Vagina (tissue), 2 donors: ENCODE results near the gene NINJ1. TPM values are rescaled to one million over a fixed set of nuclear protein-coding genes. Genes with fewer than 3 reads are reported as not detected.

Experiments
- DNase-seq, 2 donors: peaks; one replicate each; pipeline ENCODE4 v3.0.0-alpha.2; 2017; ENCODE audit errors: extremely low spot score in 2 of 2
- H3K27ac ChIP-seq: fragments of 200-600 bp; sonication (generic); one replicate; pipeline ENCODE4 v1.5.1; 2019
- H3K27me3 ChIP-seq: fragments of 200-600 bp; sonication (generic); one replicate; pipeline ENCODE4 v1.5.1; 2019
- H3K36me3 ChIP-seq, 2 donors: fragments of 200-600 bp; sonication (generic); one replicate each; pipeline ENCODE4 v1.5.1; 2017 to 2019
- H3K4me1 ChIP-seq: fragments of 200-600 bp; sonication (generic); one replicate; pipeline ENCODE4 v1.5.1; 2019
- H3K4me3 ChIP-seq, 2 donors: fragments of 200-600 bp; sonication (generic); 1 replicate in 1 of 2; 2 replicates in 1 of 2; pipeline ENCODE4 v1.5.1; 2016 to 2019
- H3K9me3 ChIP-seq: fragments of 200-600 bp; sonication (generic); one replicate; pipeline ENCODE4 v1.5.1; 2019
- POLR2A ChIP-seq, 2 donors: fragments of 450-650 bp; IDR thresholded peaks; one replicate each; pipeline ENCODE4 v1.6.1; 2017; ENCODE audit warnings: antibody characterized with exemption in 2 of 2, mild to moderate bottlenecking in 2 of 2, moderate library complexity in 2 of 2
- POLR2AphosphoS5 ChIP-seq, 2 donors: sonication (generic); formaldehyde crosslinking; IDR thresholded peaks; one replicate each; pipeline ENCODE4 v1.9.0; 2017; ENCODE audit warnings: antibody characterized with exemption in 2 of 2, mild to moderate bottlenecking in 2 of 2, low read depth in 1 of 2; ENCODE audit not compliant: insufficient read depth in 1 of 2
- intact Hi-C: fragments of 100-400 bp; cut with DNase I; formaldehyde crosslinking; loops from one replicate; pipeline ENCODE4 v1.15.1; 2023
- total RNA-seq: library from RNA; depleted of rRNA; stranded (reverse); fragments of >200 nt; gene quantifications from one replicate; pipeline ENCODE4 v1.2.3, GENCODE V29; 2016
- TF ChIP-seq, protein P1 (sequence below), 3 experiments: fragments of 450-650 bp in 2 of 3; fragments of 200-600 bp in 1 of 3; sonication (generic) in 1 of 3; IDR thresholded peaks; one replicate each; pipeline ENCODE4 v1.5.1; 2017 to 2019; ENCODE audit warnings: antibody characterized with exemption in 3 of 3, mild to moderate bottlenecking in 2 of 3, moderate library complexity in 2 of 3

NINJ1 gene
- total RNA-seq, 1 donor from 2014 or later, result 78.6 TPM

DNA sequence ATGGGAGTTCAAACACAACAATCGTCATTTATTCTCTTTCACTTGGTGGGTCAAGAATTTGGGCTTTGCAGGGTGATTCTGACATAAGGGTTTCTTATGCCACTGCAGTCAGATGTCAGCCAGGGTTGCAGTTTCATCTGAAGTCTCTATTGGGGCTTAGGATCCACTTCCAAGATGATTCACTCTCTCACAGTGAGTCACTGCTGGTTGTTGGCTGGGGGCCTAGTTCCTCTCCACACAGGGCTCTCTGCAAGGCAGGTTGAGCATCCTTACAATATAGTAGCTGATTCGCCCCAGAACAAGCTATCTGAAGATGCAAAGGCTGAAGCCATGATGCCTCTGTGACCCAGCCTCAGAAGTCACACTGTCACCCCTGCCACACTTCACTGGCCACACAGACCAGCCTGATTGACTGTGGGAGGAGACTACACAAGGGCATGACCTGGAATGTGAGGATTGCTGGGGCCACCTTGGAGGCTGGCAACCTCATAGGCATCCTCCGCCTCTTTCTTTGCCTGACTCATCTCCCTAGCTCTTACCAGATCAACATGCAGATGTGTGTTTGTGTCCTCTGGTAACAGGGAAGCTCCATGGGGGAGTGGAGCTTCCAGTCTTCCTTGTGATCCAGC lies 42.5 kb downstream of the NINJ1 start:
- intact Hi-C loops, result no loop called here
- Histone ChIP-seq H3K27ac (no peak overlapping the region), H3K27me3 (no peaks in the 10 kb centered on the region), H3K4me3 (no peak overlapping the region), H3K4me1 (peaks cover 25% of the 10 kb centered on the region), H3K9me3 (peaks cover 7% of the 10 kb centered on the region), H3K36me3 (no peaks in the 10 kb centered on the region)
- TF ChIP-seq POLR2AphosphoS5 (IDR thresholded peaks at IDR 0.05; ENCODE audit: insufficient read depth in 1 of 2, low read depth in 1 of 2) (no peak), POLR2A (IDR thresholded peaks at IDR 0.05) (no peak)
- TF ChIP-seq, protein P1, sequence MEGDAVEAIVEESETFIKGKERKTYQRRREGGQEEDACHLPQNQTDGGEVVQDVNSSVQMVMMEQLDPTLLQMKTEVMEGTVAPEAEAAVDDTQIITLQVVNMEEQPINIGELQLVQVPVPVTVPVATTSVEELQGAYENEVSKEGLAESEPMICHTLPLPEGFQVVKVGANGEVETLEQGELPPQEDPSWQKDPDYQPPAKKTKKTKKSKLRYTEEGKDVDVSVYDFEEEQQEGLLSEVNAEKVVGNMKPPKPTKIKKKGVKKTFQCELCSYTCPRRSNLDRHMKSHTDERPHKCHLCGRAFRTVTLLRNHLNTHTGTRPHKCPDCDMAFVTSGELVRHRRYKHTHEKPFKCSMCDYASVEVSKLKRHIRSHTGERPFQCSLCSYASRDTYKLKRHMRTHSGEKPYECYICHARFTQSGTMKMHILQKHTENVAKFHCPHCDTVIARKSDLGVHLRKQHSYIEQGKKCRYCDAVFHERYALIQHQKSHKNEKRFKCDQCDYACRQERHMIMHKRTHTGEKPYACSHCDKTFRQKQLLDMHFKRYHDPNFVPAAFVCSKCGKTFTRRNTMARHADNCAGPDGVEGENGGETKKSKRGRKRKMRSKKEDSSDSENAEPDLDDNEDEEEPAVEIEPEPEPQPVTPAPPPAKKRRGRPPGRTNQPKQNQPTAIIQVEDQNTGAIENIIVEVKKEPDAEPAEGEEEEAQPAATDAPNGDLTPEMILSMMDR (IDR thresholded peaks at IDR 0.05), result no peak
- peak; percentile 79 to 93 for DNase-seq

DNA sequence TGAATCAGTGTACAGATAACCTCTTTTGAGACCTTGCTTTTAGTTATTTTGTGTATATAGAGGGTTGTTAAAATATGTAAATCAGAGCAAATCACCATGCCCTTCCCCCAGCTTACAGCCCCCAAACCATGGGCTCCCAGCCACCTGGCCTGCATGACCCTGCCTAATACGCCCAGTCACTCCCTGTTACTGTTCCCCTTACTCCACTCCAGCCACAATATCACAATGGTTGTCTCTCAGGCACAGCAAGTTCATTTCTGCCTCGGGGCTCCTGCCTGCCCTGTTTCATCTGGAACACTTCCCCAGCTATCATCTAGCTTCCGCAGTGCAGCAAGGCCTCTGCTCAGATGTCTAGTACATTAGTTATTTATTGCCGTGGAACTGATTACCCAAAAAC lies 43.0 kb downstream of the NINJ1 start:
- H3K9me3 ChIP-seq, result peaks cover 7% of the 10 kb centered on the region
- no peak overlapping the region for H3K27ac ChIP-seq
- intact Hi-C loops, result no loop called here
- DNase-seq, result peak; percentile 49 to 65
- no peak overlapping the region for H3K4me3 ChIP-seq
- H3K27me3 ChIP-seq, result no peaks in the 10 kb centered on the region
- no peaks in the 10 kb centered on the region for H3K36me3 ChIP-seq
- H3K4me1 ChIP-seq, result peaks cover 25% of the 10 kb centered on the region
- TF ChIP-seq, protein P1 (IDR thresholded peaks at IDR 0.05), result no peak
- TF ChIP-seq POLR2AphosphoS5 (IDR thresholded peaks at IDR 0.05; ENCODE audit: insufficient read depth in 1 of 2, low read depth in 1 of 2) (no peak), POLR2A (IDR thresholded peaks at IDR 0.05) (no peak)

DNA sequence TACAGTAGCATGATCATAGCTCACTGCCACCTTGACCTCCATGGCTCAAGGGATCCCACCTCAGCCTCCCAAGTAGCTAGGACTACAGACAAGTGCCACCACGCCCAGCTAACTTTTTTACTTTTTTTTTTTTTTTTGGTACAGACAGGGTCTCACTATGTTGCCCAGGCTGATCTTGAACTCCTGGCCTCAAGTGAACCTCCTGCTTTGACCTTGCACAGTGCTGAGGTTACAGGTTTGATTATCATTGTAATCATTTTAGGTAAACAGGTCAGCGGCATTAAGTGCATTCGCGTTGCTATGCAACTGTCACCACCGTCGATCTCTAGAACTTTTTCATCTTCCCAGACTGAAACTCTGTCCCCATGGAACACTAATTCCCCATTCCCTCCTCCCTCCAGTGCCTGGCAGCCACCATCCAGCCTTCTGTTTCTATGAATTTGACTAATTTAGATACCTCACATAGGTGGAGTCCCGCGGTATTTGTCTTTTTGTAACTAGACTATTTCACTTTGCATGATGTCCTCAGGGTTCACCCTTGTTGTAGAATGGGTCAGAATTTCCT lies 43.9 kb downstream of the NINJ1 start:
- Histone ChIP-seq H3K36me3 (no peaks in the 10 kb centered on the region), H3K4me3 (no peak overlapping the region), H3K27ac (no peak overlapping the region), H3K9me3 (peaks cover 7% of the 10 kb centered on the region), H3K4me1 (peaks cover 23% of the 10 kb centered on the region), H3K27me3 (no peaks in the 10 kb centered on the region)
- intact Hi-C loops, result no loop called here
- DNase-seq, result peak in 1 of 2 donors; percentile 42
- TF ChIP-seq, protein P1 (IDR thresholded peaks at IDR 0.05), result no peak
- TF ChIP-seq POLR2AphosphoS5 (IDR thresholded peaks at IDR 0.05; ENCODE audit: insufficient read depth in 1 of 2, low read depth in 1 of 2) (no peak), POLR2A (IDR thresholded peaks at IDR 0.05) (no peak)

DNA sequence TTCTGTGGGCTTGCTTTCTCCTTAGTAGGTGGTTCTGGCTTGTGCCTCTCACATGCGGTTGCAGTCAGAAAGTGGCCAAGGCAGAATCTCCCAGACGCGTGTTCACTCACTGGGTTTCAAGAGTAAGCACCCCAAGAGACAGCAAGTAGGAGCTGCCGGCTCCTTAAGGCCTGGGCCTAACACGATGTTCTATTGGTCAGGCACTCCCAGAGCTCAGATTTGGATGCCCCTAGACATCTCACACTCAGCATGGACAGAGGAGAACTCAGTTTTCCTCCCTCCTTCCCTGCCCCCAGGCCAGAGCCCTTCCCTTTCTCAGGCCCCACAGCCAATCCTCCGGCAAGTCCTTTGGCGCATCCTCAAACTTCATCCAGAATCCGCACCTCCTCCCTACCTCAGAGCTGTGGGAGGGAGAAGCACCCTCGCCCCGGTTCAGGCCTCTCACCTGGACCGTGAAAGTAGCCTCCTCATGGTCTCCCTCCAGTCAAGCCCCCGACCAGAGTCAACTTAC lies 44.5 kb downstream of the NINJ1 start:
- intact Hi-C loops, result no loop called here
- TF ChIP-seq POLR2A (IDR thresholded peaks at IDR 0.05) (no peak), POLR2AphosphoS5 (IDR thresholded peaks at IDR 0.05; ENCODE audit: insufficient read depth in 1 of 2, low read depth in 1 of 2) (no peak)
- TF ChIP-seq, protein P1 (IDR thresholded peaks at IDR 0.05), result no peak
- H3K4me1 ChIP-seq, result peaks cover 17% of the 10 kb centered on the region

DNA sequence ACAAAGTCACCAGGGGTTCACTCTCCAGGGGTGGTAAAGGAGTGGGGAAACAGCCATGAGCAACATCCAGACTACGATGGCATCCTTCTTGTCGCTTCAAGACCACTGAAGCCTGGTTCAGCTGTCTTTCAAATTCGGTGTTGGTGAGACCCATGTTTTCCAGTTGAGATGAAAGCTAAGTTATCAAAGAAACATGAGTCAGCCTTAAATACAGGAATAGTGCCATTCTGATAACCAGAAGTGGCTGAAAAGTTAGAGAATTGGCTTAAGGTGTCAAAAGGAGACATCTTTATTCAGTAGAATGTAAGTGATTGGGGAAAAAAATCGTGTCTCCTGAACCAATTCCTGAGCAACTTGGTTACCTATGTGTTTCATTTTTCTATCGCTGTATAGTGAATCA lies 45.0 kb downstream of the NINJ1 start:
- peaks cover 7% of the 10 kb centered on the region for H3K9me3 ChIP-seq
- H3K27me3 ChIP-seq, result no peaks in the 10 kb centered on the region
- no peak for DNase-seq
- H3K36me3 ChIP-seq, result no peaks in the 10 kb centered on the region
- H3K27ac ChIP-seq, result no peak overlapping the region
- H3K4me1 ChIP-seq, result peaks cover 12% of the 10 kb centered on the region
- TF ChIP-seq, protein P1 (IDR thresholded peaks at IDR 0.05), result no peak
- no peak for TF ChIP-seq POLR2AphosphoS5 (IDR thresholded peaks at IDR 0.05; ENCODE audit: insufficient read depth in 1 of 2, low read depth in 1 of 2)
- no peak for TF ChIP-seq POLR2A (IDR thresholded peaks at IDR 0.05)
- no peak overlapping the region for H3K4me3 ChIP-seq
- intact Hi-C loops, result no loop called here

More for the DNA sequence above, 44.5 kb downstream of the NINJ1 start:
- Histone ChIP-seq H3K36me3 (no peaks in the 10 kb centered on the region), H3K9me3 (peaks cover 7% of the 10 kb centered on the region), H3K27ac (no peak overlapping the region), H3K27me3 (no peaks in the 10 kb centered on the region), H3K4me3 (no peak overlapping the region)
- peak; percentile 71 to 79 for DNase-seq
